Measurements from ENCODE around the gene CFH.

DNA sequence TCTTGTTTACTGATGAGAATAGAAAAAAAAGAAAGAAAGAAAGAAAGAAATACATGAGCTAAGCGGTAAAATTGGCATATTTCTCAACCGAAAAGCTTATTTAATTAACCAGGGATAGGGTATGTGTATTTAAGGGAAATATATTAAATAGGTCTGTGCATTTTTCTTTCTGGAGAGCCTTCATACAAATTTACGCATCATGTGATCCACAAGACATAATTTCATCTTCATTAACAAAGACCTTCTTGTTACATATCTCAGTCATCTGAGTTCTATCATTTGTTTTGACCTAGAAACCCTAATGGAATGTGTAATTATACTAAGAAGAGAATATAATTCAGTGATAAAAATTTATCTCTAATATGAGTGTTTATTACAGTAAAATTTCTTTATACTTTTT lies 37.2 kb downstream of the CFH start:
- TF ChIP-seq POLR2AphosphoS5 (IDR thresholded peaks at IDR 0.05): no peak
- TF ChIP-seq, protein P1, sequence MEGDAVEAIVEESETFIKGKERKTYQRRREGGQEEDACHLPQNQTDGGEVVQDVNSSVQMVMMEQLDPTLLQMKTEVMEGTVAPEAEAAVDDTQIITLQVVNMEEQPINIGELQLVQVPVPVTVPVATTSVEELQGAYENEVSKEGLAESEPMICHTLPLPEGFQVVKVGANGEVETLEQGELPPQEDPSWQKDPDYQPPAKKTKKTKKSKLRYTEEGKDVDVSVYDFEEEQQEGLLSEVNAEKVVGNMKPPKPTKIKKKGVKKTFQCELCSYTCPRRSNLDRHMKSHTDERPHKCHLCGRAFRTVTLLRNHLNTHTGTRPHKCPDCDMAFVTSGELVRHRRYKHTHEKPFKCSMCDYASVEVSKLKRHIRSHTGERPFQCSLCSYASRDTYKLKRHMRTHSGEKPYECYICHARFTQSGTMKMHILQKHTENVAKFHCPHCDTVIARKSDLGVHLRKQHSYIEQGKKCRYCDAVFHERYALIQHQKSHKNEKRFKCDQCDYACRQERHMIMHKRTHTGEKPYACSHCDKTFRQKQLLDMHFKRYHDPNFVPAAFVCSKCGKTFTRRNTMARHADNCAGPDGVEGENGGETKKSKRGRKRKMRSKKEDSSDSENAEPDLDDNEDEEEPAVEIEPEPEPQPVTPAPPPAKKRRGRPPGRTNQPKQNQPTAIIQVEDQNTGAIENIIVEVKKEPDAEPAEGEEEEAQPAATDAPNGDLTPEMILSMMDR (IDR thresholded peaks at IDR 0.05; ENCODE audit: poor library complexity, severe bottlenecking): no peak
- TF ChIP-seq EP300 (conservative IDR thresholded peaks at IDR 0.05; ENCODE audit: poor library complexity, severe bottlenecking): no peak

All from neural cell (in vitro differentiated cells).